Suppressor macrophage treated with lipopolysaccharide for 1 hour (primary cell): ENCODE measurements around the gene CFAP58.

Experiments
- DNase-seq, 3 donors: peaks; one replicate each; pipeline ENCODE4 v3.0.0-alpha.2; 2020 to 2022

CFAP58 gene

DNA sequence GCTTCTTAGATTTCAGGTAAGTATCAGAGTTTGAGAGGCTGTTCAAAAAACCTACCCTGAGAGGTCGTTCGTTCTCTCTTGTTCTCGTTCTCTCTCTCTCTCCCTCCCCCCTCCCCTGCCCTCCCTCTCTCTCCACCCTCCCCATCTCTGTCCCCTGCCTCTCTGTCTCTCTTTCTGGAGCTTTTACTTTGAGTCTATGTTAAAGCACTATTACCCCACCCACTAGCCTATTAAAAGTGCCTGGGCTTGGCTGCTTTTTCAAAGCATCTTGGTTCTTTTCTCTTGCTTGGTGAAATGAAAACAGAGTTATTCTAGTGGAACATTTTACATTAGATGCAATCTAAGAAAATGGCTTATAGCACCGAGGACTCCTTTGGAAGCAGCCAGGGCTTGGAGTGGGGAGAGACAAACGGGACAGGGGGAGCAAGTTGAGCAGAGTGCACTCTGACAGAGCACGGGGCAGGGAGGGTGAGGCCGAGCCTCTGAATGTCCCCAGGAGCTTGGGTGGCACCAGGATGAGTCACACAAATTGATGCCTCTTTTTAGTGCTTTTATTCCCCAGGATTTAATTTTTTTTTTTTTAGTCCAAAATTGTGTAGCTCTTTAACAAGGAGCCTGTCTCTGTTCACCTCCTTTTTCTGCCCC lies 134.3 kb downstream of the CFAP58 start:
- no peak for DNase-seq

DNA sequence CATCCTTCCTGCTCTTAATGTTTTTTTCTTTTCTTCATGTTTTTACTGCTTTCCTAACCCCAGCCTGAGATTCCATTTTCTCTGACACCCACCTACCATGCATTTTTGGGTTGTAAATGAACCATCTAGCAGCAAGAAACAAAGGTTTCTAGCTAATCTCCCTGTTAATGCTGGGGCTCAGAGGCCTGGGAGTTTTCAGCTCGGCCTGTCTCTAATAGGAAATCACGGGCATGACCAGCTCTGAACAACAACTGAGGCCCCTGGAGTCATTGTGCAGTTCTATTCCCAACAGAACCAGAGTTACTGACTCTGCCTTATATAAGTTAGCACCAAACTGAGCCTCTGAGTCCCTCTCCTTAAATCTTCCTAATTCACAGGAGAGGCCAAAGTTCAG lies 134.8 kb downstream of the CFAP58 start:
- DNase-seq, result no peak

DNA sequence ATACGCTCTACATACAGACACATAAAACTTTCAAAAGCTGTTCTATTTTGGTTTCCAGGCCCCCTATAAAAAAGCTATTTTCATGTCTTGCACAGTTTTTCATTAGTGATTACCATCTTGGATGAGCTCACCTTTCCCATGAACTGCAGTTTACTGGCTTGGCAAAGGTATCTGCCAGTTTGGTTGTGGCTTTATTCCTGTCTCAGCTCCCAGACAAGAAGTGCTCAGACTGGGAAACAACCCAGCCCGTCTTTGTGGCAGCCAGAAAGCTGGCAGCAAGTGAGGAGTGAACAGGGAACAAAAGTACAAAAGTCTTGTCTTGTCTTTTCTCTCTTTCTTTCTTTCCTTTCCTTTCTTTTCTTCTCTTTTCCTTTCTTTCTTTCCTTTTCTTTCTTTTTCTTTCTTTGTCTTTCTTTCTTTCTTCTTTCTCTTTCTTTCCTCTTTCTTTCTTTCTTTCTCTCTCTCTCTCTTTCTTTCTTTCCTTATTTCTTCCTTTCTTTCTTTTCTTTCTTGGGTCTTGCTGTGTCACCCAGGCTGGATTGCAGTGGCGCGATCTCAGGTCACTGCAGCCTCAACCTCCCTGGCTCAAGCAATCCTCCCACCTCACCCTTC lies 138.8 kb downstream of the CFAP58 start:
- DNase-seq, result no peak

DNA sequence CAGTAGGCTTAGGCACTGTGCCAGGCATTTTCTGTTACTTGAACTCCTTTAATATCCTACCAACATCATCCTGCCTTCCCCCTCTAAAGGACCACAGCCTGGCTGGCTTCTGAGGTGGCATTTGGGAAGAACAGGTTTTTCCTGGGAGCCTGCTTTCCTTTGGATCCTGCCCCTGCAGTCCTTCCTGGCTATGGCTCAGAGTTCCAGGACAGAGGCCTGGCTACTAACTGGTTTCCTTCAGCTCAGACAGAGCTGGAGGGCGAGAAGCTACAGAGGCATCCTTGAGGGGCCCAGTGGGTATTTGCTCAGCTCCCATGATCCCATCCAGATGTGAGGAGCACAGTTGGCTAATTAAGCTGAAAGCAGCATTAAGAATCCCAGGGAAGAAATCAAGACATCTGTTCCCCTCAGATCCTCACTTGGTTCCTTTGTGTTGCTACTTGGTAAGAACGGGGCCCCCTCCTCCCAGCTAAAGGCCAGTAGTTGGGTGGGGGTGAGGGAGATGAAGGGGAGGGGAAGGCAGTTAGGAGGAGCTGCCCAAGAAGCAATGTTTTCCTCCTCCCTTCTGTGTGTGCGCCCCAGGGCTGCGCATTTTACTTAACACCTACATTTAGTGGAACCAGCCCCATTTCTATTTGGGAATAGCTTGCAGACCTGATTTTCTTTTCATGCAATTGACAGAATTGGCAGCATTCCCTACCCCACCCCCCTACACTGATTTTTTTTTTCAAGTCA lies 144.9 kb downstream of the CFAP58 start:
- no peak for DNase-seq

DNA sequence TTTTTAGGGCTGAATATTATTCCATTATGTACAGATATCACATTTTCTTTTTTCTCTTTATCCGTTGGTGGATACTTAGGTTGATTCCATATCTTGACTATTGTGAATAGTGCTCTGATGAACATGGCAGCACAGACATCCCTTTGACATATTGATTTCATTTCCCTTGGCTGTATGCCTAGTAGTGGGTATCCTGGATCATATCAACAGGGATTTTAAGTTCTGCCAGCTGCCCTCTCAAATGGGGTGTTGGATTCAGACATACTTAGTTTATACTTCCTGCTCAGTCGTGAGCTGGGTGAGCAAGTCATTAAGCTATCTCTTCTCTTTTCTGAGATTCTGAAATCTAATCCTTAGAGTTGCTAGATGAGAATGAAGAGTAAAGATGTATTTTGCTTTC lies 147.8 kb downstream of the CFAP58 start:
- no peak for DNase-seq

DNA sequence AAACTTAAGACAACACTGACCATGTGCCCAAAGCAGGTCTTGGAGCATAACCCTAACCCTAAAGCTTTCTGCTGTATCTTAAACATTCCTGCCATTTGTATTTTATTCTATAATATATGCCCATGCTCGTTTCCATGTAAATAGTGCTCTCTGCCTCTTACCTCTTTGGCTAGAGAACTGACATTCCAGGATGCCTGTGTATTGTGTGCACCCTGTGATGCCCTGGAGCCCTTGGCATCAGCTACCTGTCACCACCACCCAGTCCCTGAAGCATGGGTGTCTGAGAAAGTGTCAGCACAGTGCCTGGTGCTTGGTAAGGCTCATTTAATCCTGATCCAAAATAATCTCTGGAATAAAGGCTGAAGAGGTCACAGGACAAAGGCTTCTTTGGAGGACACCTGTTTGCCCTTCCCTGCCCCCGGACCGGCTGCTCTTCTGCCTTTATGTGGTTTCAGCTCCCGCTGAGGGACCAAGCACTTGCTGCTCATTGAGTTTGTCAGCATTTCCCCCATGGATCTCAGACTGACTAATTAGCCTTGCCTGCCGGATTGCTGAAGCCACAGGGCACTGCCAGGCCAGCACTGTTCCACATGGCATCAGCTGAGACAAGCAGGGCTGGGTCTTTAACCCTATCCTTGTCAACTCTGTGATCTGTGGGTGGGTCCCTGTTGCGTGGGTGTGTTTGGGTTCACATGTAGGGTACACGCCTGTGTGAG lies 148.4 kb downstream of the CFAP58 start:
- no peak for DNase-seq

DNA sequence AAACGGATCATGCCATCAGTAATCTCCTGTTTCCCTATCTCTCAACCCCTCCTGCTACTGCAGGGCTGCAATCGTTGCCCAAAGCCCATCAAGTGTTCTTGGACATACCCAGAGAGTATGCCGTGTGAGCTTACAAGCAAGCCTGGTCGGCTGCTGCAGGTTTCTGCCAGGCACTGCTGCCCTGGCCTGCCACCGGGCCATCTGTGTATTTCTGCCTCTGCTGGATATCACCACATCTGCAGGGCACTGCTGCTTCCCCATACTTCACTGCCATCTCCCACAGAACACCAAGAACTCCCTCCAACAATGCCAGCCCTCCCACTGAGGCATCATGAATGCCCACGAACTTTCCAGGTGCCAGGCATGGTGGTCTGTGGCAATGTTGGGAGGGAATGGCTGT lies 149.3 kb downstream of the CFAP58 start:
- no peak for DNase-seq
